ENCODE data around the gene XRCC4. TPM values are rescaled to one million over a fixed set of nuclear protein-coding genes. Genes with fewer than 3 reads are reported as not detected.
A peak's percentile ranks its signal among the peaks of the same experiment; 100 is the strongest.
"Not testable (repeated sequence)": the region's sequence is repeated elsewhere in the genome, so short reads cannot be mapped to it uniquely, and the experiment has no call there.

The XRCC4 gene
- total RNA-seq, 1 donor from 2014 or later = 9.4 TPM

DNA sequence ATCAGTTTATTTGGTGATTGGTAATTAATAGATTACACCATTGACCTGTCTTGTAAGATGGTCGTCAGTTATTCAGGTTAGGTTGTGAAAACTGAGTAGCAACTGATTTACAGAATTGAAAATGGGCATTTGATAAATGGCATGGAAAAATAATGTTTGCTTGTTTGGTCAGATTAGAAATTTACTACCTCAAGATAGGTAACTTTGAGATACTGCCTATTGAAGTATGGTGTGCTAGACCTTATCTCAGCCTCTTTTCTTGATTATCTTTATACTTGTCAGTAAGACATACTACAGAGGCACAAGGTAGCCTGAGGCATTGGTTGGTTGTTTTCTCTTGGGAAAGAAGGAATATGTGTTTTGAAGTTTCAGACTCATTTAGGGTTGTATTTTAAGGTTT lies 174.5 kb downstream of the XRCC4 start:
- FAIRE-seq (no peak), DNase-seq (ENCODE audit: low spot score in 2 of 2) (no peak)

DNA sequence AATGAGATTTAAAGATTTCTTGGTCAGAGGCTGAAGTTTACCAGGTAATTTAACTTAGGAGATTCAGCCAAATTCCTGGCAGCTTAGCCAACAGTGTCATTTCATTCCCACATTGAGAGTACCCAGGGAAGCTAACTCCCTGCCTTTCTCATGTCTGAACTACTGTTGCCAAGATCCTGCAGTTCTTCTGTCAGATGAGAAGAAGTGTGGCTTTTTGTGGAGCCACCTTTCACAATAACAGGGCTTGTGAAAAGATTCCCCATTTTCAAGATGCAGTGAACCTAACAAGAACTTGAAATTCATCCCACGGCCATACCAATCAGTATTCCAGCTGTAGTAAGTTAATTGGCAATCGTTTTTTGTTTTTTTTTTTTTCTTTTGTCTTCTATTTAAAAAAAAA lies 176.4 kb downstream of the XRCC4 start:
- DNase-seq (ENCODE audit: low spot score in 2 of 2) = no peak
- FAIRE-seq = no peak

DNA sequence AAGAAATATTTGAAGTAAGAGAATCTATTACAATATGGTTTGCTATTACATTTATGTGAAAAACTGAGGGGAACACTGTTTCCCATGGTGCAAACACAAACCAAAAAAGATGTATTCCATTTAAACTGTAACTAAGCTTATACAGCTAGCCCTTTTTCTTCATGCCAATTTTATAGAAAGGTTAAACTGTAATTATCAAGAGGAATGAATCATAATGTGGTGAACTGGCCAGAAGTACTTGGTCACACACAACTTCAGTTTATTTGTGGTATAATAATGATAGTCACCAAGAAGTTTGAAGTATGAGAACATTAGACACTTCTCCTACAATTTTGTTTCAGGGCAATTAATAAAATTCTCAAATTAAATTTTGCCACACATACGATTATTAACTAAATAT lies 177.9 kb downstream of the XRCC4 start:
- no peak for FAIRE-seq
- no peak for DNase-seq (ENCODE audit: low spot score in 2 of 2)

DNA sequence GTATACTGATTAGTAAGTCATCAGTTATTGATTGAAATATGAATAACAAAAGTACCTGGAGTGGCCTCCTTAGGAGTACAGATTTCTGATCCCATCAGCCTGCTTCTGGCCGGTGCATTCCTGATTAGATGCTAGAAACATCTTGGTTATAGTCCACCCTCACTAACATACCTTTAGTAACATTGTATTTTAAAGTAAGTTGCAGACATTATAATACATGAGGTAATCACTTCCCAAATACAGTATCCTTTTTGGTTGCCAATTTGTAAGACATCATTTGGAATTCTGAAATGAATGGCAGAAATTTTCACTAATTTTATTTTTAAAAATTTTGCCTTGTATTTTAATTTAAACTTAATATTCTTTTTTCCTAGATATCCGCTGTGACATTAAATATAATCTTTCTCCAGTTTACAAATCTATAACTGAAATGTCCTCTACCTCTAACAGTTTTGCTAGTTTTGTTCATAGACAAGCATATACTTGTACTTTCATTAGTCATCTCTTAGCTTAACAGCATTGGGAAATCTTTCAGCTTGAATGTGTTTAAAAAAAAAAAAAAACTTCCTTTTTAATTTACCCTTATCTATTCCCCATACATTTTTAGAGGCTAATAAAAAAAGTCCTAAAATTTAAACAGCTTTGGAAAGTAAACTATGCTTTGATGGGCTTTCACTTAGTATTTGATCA lies 178.9 kb downstream of the XRCC4 start:
- no peak for DNase-seq (ENCODE audit: low spot score in 2 of 2)
- FAIRE-seq = no peak

DNA sequence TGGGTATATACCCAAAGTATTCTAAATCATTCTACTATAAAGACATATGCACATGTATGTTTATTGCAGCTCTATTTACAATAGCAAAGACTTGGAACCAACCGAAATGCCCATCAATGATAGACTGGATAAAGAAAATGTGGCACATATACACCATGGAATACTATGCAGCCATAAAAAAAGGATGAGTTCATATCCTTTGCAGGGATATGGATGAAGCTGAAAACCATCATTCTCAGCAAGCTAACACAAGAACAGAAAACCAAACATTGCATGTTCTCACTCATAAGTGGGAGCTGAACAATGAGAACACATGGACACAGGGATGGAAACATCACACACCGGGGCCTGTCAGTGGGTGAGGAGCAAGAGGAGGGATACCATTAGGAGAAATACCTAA lies 180.3 kb downstream of the XRCC4 start:
- DNase-seq (ENCODE audit: low spot score in 2 of 2); FAIRE-seq: not testable (repeated sequence)

DNA sequence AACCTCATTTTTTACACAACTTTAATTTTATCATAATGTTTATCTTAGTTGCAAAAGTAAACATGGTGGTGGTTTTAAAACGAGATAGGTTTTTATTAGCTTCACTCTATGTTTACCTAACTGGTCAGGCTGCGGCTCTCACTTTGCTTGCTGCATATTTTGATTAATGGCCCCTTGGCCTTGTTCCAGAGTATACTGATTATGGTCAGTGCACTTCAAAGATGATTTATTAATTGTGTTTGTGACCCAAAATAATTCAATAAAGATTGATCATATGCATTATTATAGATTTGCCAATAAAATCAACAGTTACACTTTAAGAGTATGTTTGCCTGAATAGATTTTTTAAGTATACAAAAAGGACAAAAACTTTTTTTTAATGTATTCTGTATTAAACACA lies 188.0 kb downstream of the XRCC4 start:
- no peak for FAIRE-seq
- DNase-seq (ENCODE audit: low spot score in 2 of 2) = no peak

DNA sequence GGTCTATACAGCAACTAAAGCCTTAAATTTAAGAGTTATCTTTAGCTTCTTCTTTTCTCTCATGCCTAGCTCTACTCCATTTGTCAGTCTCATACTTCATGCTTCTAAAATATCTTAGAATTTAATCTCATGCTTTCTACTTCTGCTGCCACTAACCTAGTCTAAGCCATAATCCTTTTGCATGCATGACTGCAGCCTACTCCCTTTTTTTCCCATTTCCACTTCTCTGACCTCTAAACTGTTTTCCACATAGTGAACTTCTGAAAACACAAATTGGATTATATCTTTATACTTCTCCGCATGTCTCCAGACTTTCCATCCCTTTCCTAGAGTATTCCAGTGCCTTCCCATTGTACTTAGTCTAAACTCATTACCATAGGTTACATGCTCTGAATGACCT lies 193.0 kb downstream of the XRCC4 start:
- FAIRE-seq (no peak), DNase-seq (ENCODE audit: low spot score in 2 of 2) (no peak)

DNA sequence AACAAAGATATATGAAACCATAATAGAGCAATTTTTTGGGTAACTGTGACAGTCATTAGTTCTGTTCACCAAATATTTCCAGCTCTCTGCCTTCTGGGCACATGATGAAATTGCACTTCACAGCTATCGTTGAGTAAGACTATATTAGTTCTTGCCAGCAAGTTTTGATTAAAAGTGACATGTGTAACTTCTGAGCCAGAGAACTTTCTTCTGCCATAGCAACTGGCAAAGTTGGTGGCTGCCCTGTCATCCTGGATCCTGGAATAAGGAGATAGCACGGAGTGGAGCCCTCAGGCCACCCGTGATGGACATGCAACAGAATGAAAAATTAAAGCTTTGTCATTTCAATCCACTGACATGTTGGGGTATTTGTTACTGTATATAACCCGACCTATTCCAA lies 199.8 kb downstream of the XRCC4 start:
- DNase-seq (ENCODE audit: low spot score in 2 of 2) (no peak), FAIRE-seq (no peak)

DNA sequence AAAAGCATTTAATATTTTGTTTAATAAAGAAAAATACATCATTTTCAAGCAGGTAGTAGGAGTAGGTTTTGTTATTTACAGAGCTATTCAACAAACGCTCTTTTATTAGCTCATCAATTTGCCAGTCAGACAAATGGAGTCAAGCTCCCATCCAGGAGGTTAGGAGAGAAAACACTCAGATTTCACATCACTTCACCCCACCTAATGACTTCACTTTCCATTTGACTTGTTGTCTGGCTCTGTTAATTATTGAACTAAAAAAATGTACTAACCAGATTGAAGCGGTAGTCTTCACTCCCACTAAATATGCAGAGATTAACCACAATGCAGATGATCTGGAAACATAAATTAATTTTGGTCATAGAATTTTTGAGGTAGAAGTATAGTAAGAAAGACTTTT lies 200.6 kb downstream of the XRCC4 start:
- FAIRE-seq = no peak

DNA sequence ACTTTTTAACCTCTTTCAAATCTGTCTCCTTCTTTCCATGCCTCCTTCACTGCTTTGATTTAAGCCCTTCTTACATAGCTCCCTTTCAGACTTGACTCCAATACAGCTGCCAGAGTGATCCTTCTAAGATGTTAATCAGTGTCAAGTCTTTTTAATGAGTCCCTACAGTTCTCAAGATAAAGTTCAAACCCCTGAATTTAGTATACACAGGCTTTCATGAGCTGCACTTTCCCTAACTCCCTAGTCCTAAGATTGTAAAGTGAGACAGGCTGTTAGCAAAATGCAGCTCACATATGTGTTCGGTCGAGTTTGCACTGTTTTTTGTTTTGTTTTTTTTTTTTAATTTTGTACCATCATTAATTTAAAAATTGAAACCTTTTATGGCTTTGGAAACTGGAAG lies 203.8 kb downstream of the XRCC4 start:
- FAIRE-seq (no peak), DNase-seq (ENCODE audit: low spot score in 2 of 2) (no peak)

More for the DNA sequence above, 200.6 kb downstream of the XRCC4 start:
- no peak for DNase-seq (ENCODE audit: low spot score in 2 of 2)

DNA sequence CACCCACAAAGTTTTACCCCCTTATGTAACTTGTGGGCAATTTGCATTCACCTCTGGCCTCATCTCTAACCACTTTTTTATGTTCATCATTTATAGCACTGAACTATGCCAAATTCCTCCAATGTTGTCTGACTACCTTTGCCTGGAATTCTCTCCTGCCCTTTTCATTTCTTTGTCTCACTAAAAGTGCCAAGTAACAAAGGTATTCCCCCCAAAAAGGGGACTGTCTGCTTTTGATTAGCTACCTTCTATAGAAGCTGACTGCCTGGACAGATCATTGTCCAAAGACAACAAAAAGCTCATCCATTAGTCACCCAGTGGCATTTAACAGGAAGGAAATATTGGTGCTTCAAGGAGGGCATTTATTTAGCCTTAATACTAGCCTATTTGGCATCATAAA lies 204.3 kb downstream of the XRCC4 start:
- DNase-seq (ENCODE audit: low spot score in 2 of 2) (no peak), FAIRE-seq (no peak)

DNA sequence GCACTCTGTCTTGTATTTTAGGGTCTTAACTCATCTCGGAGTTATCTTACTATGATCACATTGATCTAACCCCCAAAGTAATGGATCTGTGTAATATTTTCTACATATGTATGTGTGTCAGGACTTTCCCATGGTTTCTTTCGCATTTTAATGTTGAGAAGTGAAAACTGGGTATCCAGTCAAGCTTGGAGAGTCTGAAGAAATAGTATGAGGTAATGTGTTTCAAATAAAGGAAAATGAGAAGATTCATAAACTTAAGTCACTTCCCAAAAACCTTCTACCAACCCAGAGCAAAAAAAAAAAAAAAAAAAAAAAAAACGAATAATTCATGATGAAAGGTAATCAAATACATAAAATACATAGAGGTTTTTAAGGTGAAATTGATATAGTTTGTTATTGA lies 206.4 kb downstream of the XRCC4 start:
- no peak for DNase-seq (ENCODE audit: low spot score in 2 of 2)
- FAIRE-seq = no peak

DNA sequence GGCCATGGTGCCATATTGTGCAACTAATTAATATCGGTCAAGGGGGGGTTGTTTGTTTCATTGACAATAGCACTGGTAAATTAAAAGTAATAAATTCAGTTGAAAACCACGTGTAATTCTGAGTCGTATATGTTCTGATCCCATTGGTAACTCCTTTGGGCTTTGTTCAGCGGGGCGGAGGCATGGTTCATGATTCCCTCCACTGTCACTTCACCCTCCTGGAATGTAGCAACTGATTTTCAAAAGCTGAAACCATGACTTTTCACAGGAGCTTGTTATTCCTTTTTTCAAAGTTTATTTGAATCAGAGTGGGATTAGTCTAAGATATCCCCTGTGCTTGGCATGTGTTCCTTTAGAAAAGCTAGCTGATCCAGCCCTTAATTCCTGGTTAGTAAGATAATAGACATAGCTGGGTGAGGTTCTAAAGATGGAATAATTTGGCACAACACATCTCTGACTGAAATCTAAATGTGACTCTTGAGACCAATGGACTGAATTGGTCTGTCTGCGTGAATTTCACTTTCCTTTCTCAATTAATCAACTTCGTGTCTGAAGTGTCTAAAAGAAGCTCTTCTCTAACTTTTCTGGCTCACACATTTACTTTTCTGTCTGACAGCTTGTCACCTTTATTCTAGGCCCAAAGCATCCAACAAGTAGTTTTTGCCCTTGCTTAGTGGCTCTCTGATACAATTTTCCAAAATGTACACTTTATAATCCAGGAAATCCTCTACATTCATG lies 208.5 kb downstream of the XRCC4 start:
- DNase-seq (ENCODE audit: low spot score in 2 of 2) (no peak), FAIRE-seq (no peak)

DNA sequence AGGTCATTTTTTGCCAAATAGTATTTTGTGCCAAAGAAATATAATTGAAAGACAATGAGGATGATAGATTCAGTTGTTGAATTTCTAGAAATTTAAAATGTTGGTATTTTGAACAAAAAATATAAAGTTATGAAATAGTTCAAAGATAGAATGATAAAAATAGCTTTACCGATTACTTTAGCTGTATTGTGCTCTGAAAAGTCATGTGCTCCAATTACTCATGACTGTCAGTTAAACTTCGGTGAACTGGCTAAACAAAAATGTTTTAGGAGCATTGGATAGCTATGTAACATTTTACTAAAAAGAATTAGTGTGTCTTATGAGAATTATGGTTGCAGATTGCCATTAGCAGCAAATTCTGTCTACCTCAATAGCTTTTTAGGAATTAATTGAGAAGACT lies 216.9 kb downstream of the XRCC4 start:
- FAIRE-seq = no peak

DNA sequence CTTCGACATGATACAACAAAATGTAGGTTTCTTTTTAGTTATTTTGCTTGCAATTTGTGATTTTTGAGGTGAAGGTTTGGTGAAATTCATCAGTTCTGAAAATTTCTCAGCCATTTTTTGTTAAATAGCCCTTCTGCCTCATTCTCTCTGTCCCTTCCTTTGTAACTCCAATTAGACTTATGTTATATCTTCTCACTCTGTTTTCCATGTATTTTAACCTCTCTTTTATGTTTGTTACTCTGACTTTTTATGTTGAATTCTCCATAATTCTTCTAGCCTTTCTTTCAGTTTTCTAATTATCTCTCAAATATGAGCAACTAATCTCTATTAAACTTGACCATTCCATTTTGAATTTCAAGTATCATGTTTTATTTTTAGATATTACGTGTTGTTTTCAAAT lies 222.0 kb downstream of the XRCC4 start:
- DNase-seq (ENCODE audit: low spot score in 2 of 2) = no peak
- peak; percentile 73 for FAIRE-seq

More for the DNA sequence above, 216.9 kb downstream of the XRCC4 start:
- no peak for DNase-seq (ENCODE audit: low spot score in 2 of 2)

DNA sequence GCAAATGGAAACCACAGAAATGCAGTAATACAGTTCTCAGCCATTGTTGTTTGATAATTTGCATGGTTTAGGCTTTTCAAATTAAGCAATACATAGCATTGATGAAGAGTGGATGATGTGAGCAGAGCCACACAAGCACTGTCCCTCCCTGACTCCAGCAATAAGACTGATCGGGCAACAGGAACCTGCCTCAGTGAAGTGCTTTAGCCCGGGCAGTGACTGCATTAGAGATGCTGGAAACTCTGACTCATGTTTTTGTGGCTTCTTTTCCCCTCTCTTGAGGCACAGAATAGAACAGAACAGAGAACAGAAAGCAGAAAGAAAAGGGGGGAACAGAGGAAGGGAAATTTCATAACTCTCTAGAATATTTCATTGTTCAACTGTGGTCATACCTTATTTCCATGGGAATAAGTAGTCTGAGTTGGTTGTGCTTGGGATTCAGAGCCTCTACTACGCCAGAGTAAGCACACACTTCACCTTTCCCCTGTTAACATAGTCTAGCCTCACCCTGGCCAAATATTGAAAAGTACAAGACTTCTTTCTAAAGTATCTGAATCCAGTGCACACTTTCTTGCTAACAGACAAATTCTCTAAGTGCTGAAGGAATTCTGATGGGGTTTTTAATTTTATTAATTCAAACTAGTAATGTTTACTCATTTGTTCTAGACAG lies 229.4 kb downstream of the XRCC4 start:
- DNase-seq (ENCODE audit: low spot score in 2 of 2) (no peak), FAIRE-seq (no peak)

DNA sequence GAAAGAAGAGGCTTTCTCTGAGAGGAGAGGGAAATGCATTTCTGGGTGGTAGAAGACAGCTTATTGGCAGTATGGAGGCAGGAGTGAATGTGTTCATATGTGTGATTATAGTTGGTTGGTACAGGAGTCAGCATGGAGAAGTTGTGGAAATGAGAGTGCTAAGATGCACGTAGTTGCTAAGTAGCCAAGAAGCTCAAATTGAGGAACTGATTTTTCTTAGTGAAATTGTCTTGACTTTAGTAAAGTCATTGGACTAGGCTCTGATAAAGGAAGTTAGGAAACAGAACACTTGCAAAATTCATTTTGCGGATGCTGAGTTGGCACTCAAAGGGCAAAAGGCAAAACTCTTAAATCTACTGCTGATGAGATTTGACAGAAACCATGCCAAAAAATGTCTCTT lies 235.3 kb downstream of the XRCC4 start:
- DNase-seq (ENCODE audit: low spot score in 2 of 2) (no peak), FAIRE-seq (no peak)

DNA sequence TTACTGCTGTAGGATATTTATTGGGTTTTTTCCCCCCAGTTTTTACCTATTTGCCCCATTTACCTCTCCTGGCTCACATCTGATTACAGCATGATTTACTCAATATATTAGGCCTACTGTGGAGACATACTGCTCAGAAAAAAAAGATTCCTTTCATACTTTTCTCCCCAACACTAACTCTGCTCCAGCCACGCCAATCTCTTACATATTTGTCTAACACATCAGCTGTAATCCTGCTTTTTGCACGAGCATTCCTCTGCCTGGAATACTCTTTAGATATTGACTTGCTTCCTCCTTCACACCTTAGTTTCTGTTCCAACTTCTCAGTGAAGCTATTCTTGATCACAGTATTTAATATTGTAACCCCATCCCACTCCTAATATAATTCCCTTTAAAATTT lies 236.1 kb downstream of the XRCC4 start:
- no peak for DNase-seq (ENCODE audit: low spot score in 2 of 2)
- FAIRE-seq = no peak

DNA sequence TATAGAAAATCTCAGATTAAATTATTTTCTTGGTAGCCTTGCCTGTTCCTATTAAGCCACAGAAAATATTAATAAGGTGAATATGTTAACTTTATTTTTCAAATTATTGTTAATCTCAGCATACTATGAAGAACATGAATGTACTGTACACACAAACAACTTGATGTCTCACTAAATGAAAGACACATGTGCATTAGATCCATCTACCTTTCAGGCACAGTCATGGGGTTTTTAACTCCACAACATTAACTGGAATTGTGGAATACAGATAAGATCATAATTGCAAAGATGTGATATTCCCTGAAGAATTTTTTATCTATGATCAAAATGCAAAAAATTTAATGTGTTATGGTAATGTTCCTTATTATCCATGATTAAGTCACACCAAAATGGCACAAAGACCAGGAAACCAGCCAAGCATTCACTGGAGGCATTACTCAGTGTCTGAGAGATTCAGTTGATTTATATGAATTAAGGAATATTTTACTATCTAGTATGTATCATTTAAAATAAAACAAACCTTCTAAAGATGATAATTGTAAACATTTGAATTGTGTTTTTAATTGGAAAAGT lies 244.2 kb downstream of the XRCC4 start:
- no peak for FAIRE-seq
- no peak for DNase-seq (ENCODE audit: low spot score in 2 of 2)

DNA sequence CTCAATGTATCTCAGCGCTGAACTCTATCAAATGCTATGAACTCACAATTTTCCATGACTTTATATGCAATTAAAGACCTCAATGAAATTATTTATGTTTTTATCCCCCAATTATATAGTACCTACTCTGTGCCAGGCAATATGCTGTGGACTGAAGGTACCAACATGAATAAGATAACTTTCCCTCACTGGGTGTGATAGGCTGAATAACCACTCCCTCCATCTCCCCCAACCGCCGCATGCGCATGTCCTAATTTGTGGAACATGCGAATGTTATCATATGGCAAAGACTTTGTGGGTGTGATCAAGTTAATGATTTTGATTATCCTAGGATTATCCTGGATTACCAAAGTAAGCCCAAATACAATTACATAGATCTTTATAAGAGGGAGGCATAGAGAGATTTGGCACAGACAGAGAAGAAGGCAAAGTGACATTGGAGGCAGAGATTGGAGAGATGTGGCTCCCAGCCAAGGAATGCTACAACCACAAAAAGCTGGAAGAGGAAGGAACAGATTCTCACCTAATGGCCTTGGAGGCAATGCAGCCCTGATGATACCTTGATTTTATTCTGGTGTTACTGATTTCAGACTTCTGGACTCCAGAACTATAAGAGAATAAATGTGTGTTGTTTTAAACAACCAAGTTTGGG lies 245.1 kb downstream of the XRCC4 start:
- no peak for FAIRE-seq
- DNase-seq (ENCODE audit: low spot score in 2 of 2) = no peak

Data from frontal cortex (tissue), 4 donors.